ENCODE data around the gene ZMYND8. TPM values are rescaled to one million over a fixed set of nuclear protein-coding genes. Genes with fewer than 3 reads are reported as not detected.
A peak's percentile ranks its signal among the peaks of the same experiment; 100 is the strongest.
"Not testable (repeated sequence)": the region's sequence is repeated elsewhere in the genome, so short reads cannot be mapped to it uniquely, and the experiment has no call there.

Gene ZMYND8
- polyA plus RNA-seq, 5 donors: 32.3 to 50.4 (median 43.4) TPM

DNA sequence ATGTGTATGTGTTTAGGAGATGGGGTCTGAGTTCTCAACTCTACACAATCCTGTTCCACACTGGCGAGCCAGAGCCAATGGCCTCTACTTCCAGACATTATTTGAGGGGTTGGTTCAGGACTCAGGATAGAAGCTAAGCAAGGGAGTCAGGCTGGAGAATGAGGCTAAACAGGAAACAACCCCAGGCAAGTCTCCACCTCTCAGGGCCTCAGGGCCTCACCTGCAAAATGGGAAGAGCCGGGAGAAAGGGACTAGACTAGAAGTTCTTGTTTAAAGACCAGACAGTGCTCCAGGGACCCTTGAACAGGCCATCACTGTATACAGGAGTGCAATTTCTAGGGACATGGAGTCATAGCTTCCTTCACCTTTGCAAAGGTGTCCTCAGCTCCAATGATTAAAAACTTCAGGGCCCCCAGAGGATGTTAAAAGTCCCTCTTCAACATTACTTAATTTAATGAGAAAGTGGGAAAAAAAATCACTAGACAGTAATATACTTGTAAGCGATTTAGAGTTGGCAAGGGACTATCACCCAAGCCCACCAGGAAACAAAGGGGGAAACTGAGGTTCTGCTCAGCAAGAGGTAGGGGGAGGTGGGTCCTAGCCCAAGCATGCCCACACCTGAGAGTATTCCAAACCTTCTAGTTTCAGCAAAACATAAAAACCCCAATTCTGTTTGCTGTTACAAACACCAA is 41.7 kb downstream of the ZMYND8 start:
- DNase-seq: no peak

DNA sequence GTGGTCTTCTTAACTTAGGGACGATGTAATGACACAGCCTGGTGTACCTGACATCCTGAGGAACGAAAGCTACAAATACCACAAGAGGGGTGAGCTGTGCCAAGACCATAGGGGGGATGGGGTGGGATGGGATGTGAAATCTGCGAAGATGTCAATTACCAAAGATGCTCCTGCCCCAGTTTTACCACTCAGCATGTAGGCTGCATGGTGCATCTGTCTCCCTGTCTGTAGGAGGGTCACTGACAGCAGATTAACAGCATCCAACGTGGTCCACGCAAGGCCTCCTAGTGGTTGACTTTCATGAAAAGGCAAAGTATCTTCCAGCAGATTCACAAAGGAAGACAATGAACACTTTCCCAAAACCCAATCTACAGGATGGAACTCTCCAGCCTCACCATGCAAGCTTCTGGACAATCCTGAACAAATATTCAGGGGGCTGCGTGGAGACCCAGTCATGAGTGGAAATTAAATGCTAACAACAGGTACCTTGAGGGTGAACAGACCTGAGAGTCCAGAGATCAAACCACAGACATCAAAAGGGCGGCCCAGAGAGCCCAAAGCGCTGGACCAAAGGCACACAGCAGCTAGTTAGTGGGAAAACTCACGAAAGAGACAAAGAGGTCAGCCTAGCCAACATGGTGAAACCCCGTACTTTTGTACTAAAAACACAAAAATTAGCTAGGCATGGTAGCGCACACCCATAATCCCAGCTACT is 44.4 kb downstream of the ZMYND8 start:
- DNase-seq: no peak

DNA sequence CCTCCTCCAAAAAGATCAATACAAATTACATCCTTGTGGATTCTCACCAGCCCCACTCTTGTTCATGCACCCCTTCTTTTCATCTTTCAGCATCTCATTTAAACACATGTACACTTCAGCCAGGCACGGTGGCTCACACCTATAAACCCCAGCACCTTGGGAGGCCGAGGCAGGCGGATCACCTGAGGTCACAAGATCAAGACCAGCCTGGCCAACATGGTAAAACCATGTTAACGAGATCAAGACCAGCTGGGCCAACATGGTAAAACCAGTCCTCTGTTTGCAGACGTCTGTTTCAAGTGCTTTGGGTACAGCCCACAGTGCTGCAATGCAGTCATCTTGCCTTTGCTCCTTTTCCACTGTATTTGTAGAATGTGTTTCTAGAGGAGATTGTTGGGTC is 45.3 kb downstream of the ZMYND8 start:
- DNase-seq: no peak

DNA sequence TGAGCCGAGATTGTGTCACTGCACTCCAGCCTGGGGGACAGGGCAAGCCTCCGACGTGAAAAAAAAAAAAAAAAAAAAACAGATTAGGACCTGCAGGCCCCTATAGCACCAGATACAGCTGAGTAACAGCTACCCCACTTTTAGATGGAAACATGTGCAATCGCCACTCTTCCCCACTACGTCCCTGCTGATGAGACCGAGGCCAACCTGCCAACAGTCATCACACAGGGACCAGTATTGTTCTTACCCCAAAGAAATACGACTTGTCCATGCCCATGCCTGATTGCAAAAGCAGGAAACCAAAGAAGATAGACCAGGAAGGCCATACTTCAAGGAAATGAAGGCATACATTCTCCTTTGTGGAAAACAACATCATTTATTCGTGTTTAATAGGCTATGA is 45.8 kb downstream of the ZMYND8 start:
- DNase-seq: no peak

DNA sequence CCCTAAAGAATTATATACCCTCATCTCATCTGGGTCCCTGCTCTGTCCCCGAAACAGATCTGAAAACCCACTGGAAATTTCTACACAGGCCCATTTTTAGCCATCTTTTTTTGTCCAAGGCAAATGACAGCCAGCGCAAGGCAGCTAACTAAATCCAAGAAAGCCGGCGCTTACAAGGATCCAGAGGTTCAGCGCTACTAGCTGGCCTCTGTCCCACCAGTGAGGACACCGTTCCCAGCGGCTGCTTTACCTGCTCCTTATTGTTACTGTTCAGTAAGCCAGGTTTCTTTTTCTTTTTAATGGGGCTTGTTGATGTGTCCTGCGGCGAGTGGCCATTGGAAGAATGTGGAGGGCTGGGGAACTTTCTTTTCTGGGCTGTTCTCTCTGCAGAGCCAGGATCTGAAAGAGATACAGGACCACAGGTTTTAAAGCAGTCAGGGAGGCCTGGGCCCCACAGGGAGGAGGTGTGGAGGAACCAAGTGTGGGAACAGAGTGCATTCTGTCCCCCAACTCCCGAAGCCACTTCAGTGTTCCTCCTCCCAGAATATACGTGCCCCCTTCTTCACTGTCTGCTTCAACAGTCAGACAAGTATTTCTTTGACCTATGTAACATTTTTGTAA is 46.6 kb downstream of the ZMYND8 start:
- DNase-seq: no peak

DNA sequence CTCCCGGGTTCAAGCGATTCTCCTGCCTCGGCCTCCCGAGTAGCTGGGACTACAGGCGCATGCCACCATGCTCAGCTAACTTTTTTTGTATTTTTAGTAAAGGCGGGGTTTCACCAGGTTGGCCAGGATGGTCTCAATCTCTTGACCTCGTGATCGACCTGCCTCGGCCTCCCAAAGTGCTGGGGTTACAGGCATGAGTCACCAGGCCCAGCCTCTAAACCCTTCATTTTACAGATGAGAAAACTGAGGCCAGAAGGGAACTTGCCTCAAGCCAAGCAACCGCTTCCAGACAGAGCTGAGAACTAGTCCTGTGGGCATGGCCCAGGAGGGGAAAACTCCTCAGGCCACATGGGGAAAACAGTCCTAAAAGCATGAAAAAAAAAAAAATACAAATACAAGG is 47.1 kb downstream of the ZMYND8 start:
- DNase-seq: no peak

DNA sequence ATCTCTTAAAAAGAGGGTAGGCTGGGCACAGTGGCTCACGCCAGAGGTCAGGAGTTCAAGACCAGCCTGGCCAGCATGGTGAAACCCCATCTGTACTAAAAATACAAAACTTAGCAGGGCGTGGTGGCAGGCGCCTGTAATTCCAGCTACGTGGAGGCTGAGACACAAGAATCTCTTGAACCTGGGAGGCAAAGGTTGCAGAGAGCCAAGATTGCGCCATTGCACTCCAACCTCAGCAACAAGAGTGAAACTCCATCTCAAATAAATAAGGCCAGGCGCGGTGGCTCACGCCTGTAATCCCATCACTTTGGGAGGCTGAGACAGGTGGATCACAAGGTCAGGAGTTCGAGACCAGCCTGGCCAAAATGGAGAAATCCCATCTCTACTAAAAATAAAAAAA is 48.9 kb downstream of the ZMYND8 start:
- DNase-seq: not testable (repeated sequence)

DNA sequence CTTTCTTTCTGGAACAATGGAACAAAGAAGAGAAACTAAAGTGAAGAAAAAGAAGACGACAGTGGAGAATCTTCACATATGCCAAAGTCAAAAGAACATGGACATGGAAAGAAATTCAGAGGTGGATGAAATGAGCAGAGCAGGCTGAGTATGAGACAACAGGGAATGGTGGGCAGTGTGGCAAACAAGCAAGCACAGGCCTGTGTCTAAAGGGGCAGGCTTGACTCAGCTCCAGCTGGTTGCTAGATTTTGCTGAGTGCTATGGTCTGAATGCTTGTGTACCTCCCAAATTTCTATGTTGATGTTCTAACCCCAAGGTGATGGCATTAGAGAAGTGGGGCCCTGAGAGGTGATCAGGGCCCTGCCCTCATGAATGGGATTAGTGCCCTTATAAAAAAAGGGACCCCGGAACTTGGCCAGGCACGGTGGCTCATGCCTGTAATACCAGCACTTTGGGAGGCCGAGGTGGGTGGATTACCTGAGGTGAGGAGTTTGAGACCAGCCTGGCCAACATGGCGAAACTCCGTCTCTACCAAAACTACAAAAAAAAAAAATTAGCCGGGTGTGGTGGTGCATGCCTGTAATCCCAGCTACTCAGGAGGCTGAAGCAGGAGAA is 49.6 kb downstream of the ZMYND8 start:
- no peak for DNase-seq

DNA sequence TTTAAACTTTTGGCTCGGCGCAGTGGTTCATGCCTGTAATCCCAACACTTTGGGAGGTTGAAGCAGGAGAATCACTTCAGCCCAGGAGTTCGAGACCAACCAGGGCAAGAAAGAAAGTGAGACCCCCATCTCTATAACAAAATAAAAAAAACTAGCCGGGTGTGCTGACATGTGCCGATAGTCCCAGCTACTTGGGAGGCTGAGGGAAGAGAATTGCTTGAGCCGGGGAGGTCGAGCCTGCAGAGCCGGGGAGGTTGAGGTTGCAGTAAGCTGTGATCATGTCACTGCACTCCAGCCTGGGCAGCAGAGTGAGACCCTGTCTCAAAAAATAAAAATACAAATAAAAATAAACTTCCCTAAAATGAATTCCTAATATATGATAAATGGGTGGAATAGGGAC is 50.4 kb downstream of the ZMYND8 start:
- no peak for DNase-seq

DNA sequence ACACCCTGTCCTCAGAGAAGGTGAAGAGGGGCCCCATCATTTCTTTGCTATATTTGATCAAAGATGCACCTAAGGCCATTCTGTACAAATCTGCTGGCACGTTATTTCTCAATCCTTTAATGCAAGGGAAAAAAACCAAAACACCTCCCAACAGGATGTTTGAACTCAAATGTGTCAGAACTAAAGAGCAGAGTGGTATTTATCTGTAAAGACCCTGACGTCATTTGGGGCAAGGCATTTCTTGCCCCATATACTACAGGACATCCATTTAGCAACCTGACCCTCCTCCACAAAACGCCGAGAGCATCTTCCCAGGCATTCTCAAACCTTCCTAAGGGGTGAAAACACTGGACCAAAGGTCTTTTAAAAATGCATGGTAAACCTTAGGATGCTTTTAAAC is 50.8 kb downstream of the ZMYND8 start:
- DNase-seq: no peak

DNA sequence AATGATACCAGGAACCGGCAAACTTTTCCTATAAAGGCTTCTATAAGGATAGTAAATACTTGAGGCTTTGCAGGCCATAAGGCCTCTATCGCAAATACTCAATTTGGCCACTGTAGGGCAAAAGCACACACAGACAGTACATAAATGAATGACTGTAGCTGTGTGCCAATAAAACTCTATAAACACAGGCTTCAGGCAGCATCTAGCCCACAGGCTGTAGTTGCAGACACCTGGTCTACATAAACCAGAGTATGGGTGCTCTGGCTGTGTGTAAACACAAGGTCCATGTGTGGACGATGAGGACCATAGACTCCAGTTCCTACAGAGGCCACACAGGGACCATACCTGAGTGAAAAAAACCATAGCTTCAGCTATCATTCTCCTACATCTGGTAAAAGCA is 52.2 kb downstream of the ZMYND8 start:
- DNase-seq: peak in 1 of 2 donors; percentile 30

DNA sequence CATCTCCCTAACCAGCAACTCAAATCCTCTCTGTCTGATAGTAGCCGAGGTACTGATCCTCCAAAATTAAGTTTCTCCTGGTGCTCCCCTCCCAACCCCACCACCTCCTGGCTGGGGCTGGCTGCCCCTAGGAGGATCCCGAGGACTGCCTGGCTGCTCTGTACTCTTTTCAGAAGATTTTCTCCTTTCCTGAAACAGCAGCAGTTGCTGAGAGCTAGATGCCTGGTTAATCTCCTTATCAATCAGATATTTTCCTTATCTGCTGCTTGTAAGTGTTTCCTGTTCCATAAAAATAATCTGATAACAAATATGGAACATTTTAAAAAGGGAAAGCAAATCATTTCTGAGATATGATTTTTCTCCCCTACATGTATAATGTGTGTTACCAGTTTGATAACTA is 52.8 kb downstream of the ZMYND8 start:
- no peak for DNase-seq

DNA sequence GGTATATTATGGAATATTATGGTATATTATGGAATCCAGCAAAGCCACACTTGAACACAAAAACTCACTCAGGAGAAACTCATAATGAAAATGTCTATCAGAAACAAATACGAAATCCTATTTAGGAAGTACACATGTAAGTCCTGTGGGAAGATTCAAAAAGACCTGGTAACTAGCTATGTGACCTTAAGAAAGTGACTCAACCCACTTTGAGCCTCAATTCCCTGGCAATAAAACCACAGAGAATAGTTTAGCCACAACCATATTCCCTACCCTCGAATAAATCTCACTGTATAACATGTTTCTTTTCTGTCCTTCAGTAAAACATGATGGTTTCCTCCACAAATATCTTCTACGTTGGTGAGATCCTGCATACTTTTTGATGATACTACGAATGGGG is 56.4 kb downstream of the ZMYND8 start:
- no peak for DNase-seq

DNA sequence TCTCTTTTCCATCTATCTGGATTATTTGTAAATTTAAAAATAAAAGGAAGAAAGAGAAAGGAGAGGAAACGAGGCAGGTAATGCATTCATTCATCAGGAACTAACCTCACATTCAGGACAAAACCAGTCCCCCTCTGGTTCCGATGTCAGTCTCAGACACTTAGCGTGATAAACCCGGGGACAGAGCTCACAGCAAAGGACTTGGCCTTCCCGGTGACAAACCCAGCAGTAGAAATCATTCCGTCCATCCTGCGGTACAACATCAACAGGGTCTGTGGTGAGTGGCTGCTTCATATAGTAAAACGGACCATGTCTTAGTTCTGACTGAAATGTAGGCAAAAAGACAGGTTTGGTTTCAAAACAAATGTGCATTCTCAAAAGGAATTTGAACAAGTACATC is 57.9 kb downstream of the ZMYND8 start:
- no peak for DNase-seq

DNA sequence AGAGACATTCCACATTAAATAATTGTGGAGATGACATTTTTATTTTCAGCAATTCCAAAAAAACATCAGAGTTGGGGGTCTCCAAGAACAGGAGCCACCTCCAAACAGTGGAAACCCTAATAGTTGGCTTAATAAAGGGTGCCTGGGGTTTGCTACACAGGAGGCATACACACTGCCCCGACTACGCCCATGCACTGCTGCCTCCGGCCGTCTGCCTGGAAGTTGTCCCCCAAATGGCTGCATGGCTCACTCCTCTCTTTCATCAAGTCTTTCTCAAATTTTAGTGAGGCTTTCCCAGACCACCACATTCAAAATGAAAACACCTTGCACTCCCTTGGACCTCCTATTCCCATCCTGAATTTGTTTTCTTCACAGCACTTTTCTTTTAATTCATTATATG is 58.8 kb downstream of the ZMYND8 start:
- DNase-seq: no peak

DNA sequence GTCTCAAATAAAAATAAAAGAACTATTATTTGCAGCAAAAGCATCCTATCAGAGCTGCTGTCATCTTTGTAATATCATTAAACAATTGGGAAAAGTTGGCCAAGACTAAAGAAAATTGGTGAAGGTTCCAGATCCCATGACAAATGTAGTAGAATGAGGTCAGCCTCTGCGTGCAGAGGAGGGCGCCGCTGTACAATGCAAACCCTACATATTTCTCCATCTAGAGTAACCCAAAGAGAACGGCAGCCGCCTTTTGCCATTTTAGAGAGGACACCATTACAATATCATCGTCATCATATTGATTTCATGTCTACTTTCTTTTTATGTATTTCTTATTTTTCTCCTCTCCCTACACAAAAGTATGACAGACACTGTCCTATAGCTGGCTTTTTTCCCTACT is 59.5 kb downstream of the ZMYND8 start:
- no peak for DNase-seq

DNA sequence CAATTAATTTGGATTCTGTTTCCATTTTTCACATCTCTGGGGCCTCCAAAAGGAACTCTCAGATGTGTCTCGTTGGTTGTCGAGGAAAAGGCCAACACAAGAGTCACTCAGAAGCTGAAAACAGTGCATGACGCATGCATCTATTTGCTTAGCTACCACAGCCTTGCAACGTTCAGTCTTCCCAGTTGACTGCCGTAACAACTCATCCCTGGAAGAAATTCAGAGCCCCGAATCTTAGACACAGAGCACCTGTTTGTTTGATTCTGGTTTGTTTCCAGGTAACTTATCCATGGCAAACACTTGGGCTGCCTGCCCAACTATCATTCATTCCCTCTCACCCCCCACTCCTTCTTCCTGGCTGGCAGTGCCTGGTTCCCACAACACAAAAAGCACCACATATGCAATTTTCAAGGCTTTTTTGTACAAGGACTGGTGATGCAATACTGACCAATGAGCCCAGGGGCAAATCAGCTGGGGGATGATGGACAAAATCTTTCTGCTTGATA is 60.5 kb downstream of the ZMYND8 start:
- no peak for DNase-seq

DNA sequence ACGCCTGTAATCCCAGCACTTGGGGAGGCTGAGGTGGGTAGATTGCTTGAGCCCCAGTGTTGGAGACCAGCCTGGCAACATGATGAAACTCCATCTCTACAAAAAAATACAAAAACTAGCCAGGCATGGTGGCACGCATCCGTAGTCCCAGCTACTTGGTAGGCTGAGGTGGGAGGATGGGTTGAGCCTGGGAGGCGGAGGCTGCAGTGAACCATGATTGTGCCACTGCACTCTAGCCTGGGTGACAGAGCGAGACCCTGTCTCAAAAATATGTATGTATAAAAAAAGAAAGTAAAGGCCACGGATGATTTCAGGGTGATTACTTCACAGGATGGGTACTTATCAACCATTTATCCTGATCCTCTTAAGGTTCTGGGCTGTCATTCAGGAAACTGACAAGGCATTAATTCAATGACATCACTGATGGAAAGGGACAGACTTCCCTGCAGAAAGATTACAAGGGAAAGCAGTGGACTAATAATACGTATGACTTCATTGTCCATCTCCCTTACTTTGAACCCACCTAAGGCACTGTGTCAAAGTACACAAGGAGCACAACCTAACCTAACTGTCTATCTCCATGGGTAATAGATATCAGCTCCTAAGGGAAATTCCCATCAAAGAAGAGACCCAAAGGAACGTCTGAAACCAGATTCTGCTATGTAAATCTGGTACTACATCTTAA is 61.2 kb downstream of the ZMYND8 start:
- DNase-seq: no peak

DNA sequence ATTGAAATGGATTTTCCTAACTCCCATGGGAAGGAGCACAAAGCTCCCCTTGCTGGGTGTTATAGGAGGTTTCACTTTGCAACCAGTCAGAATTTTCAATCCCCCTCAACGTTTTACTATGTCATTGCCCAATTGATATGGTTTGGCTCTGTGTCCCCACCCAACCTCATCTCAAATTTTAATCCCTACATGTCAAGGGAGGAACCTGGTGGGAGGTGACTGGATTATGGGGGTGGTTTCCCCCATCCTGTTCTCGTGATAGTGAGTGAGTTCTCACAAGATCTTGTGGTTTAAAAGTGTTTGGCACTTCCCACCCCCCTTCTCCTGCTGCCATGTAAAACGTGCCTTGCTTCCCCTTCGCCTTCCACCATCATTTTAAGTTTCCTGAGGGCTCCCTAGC is 62.9 kb downstream of the ZMYND8 start:
- no peak for DNase-seq

DNA sequence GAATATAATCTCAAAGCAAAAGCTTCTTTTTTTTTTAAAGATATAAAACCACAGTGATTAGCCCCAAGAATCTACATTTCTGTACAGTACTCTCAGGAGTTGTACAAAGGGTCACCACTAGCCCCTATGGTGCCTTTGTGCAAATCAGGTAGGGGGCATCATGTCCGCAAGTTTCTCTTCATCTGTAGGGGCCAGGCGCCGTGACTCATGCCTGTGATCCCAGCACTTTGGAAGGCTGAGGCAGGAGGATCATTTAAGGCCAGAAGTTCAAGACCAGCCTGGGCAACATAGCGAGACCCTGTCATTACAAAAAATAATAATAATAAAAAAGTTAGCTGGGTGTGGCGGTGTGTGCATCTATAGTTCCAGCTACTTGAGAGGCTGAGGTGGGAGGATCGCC is 63.9 kb downstream of the ZMYND8 start:
- no peak for DNase-seq

DNA sequence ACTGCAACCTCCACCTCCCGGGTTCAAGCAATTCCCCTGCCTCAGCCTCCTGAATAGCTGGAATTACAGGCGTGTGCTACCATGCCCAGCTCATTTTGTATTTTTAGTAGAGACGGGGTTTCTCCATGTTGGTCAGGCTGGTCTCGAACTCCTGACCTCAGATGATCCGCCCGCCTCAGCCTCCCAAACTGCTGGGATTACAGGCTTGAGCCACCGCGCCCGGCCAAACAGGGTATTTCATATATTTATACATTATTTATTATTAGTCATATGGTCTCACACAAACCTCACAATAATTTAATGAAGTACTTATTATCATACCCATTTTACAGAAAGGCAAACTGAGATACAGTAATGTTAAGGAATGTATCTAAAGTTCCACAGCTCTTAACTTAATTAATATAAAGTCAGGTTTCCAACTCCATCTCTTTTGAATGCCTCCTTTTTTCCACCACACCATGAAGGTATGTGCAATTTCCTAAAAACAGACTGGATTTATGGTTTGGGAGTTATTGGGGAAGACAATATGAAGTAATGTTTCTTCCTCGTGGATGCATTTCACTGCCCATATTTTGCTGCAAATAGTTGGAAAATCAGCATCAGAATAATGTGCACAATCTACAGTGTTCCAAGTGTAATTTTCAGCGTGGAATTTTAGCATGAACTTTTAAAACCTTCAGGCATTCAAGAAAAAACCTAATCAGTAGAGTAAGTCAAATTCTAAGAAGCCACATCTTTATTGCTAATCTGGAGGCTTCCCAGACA is 65.7 kb downstream of the ZMYND8 start:
- DNase-seq: no peak
